Parathyroid adenoma (tissue), 2 donors: Measurements from ENCODE around the gene PDE4D.
A peak's percentile ranks its signal among the peaks of the same experiment; 100 is the strongest.

Experiments
- H2AFZ ChIP-seq: fragments of 300-600 bp; sonication (generic); one replicate; pipeline ENCODE4 v1.7.0; 2017; ENCODE audit warnings: antibody characterized with exemption, mild to moderate bottlenecking
- H3K27ac ChIP-seq: fragments of 300-600 bp; sonication (generic); one replicate; pipeline ENCODE4 v1.7.0; 2017
- H3K27me3 ChIP-seq: fragments of 300-600 bp; sonication (generic); one replicate; pipeline ENCODE4 v1.7.0; 2017; ENCODE audit warnings: low read length; ENCODE audit not compliant: control insufficient read depth, insufficient read depth
- H3K36me3 ChIP-seq: fragments of 300-600 bp; sonication (generic); one replicate; pipeline ENCODE4 v1.7.0; 2017; ENCODE audit warnings: low read length; ENCODE audit not compliant: control insufficient read depth, insufficient read depth
- H3K4me1 ChIP-seq: fragments of 300-600 bp; sonication (generic); one replicate; pipeline ENCODE4 v1.7.0; 2017; ENCODE audit warnings: control low read depth
- H3K4me2 ChIP-seq: fragments of 300-600 bp; sonication (generic); one replicate; pipeline ENCODE4 v1.7.0; 2017; ENCODE audit warnings: low read length
- H3K4me3 ChIP-seq: fragments of 300-600 bp; sonication (generic); one replicate; pipeline ENCODE4 v1.7.0; 2017; ENCODE audit warnings: low read depth, low read length
- H3K79me2 ChIP-seq: fragments of 300-600 bp; sonication (generic); one replicate; pipeline ENCODE4 v1.7.0; 2017; ENCODE audit warnings: control low read depth
- H3K9ac ChIP-seq: fragments of 300-600 bp; sonication (generic); one replicate; pipeline ENCODE4 v1.7.0; 2017; ENCODE audit warnings: mild to moderate bottlenecking
- H3K9me3 ChIP-seq: fragments of 300-600 bp; sonication (generic); one replicate; pipeline ENCODE4 v1.7.0; 2017; ENCODE audit warnings: low read length; ENCODE audit not compliant: control insufficient read depth
- TF ChIP-seq, protein P1 (sequence below): fragments of 300-600 bp; sonication (generic); IDR thresholded peaks from one replicate; pipeline ENCODE4 v1.7.0; 2017; ENCODE audit warnings: antibody characterized with exemption, mild to moderate bottlenecking
- donor health status: primary hyperparathyroidism.

The PDE4D gene

DNA sequence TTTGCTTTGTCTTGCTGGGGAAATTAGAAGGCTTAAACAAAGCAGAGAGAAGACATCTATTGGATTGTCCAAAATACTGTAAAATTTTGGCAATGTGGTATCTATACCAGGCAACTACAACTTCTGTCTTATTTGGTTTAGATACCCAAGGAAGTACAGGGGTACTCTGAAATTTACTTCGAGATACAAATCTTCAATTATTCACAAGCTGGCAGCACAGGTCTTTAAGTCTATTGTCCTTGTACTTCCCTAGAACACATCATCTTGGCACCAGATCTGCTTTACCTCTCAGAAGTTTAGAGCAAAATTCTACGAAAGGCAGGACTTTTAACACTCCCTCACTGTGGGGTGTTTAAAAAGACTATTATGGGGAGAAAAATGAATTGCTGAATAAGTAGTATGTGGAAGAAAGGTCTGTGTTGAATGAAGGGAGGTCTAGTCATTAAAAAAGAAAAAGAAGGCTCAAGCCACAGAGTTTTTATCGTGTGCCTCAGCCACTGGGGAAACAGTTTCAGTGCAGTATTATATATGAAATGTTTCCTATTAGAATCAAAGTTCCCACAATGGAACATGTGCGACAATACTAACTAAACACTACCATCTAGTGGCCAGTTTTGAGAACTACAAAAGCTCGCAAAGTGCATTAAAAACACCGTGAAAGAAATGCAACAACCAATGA lies 93.7 kb downstream of the PDE4D start:
- TF ChIP-seq, protein P1, sequence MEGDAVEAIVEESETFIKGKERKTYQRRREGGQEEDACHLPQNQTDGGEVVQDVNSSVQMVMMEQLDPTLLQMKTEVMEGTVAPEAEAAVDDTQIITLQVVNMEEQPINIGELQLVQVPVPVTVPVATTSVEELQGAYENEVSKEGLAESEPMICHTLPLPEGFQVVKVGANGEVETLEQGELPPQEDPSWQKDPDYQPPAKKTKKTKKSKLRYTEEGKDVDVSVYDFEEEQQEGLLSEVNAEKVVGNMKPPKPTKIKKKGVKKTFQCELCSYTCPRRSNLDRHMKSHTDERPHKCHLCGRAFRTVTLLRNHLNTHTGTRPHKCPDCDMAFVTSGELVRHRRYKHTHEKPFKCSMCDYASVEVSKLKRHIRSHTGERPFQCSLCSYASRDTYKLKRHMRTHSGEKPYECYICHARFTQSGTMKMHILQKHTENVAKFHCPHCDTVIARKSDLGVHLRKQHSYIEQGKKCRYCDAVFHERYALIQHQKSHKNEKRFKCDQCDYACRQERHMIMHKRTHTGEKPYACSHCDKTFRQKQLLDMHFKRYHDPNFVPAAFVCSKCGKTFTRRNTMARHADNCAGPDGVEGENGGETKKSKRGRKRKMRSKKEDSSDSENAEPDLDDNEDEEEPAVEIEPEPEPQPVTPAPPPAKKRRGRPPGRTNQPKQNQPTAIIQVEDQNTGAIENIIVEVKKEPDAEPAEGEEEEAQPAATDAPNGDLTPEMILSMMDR: peak; percentile 73
- no peak overlapping the region for H3K27ac ChIP-seq
- no peak overlapping the region for H3K4me2 ChIP-seq
- H3K9ac ChIP-seq: no peak overlapping the region
- no peak overlapping the region for H3K4me3 ChIP-seq
- H2AFZ ChIP-seq: no peak overlapping the region
- H3K27me3 ChIP-seq: no peaks in the 10 kb centered on the region
- no peaks in the 10 kb centered on the region for H3K9me3 ChIP-seq
- H3K4me1 ChIP-seq: no peaks in the 10 kb centered on the region
- H3K36me3 ChIP-seq: no peaks in the 10 kb centered on the region
- no peaks in the 10 kb centered on the region for H3K79me2 ChIP-seq

DNA sequence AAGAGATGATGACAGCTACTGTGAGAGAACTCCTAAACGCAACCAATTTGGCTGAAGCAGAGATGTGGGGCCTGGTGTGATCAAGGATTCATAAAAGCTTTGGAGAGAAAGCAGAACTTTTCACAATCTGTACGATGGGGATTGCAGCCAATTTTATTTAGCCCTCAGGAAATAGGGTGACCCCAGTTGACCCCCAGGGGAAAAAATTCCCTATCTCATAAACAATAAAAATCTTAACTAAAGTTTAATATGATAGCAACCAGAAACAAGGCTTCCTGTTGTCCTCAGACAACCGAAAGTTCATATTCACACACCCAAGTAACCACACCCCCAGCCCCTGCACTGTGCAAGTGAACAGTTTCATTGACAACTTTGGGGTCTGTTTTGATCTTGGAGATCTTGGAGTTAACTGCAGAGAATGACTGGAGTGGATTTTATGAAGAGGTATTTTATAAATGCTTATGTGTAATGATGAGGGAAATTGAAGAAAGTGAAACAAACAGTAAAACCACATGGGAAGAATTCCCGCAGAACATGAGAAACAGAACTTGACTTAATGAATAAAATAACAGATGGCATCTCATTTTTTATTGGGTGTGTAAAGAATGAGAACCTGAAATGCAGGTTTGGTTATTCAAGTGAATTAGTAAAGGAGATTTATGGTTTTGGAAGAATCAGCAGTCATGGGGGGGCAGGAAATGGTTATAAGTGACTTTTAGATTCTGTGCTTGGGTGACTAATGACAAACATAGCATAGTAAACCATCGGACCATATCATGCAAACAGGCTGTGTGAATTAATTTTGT lies 94.5 kb downstream of the PDE4D start:
- TF ChIP-seq, protein P1: no peak
- H3K4me3 ChIP-seq: no peak overlapping the region
- no peaks in the 10 kb centered on the region for H3K9me3 ChIP-seq
- no peak overlapping the region for H2AFZ ChIP-seq
- no peaks in the 10 kb centered on the region for H3K4me1 ChIP-seq
- H3K9ac ChIP-seq: no peak overlapping the region
- no peak overlapping the region for H3K27ac ChIP-seq
- no peaks in the 10 kb centered on the region for H3K27me3 ChIP-seq
- no peaks in the 10 kb centered on the region for H3K79me2 ChIP-seq
- H3K4me2 ChIP-seq: peak overlapping the region; percentile 6
- no peaks in the 10 kb centered on the region for H3K36me3 ChIP-seq

DNA sequence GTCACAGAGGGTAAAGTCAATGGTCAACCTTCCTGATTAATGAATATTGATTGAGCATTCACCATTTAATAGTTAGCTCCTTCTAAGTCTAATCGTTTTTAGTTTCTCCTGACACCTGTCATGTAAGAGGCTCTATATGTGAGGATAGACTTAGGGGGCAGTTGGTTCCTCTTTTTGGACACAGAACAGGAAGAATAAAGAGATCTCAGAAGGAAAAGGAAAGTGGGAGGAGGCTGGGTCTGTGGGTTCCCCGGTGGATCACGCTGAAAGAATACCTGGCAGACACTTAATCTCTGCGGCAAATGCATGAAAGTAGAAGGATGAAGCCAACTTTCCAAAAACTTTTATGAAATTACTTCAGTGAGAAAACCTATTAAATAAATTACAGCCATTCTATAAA lies 98.4 kb downstream of the PDE4D start:
- TF ChIP-seq, protein P1: no peak

DNA sequence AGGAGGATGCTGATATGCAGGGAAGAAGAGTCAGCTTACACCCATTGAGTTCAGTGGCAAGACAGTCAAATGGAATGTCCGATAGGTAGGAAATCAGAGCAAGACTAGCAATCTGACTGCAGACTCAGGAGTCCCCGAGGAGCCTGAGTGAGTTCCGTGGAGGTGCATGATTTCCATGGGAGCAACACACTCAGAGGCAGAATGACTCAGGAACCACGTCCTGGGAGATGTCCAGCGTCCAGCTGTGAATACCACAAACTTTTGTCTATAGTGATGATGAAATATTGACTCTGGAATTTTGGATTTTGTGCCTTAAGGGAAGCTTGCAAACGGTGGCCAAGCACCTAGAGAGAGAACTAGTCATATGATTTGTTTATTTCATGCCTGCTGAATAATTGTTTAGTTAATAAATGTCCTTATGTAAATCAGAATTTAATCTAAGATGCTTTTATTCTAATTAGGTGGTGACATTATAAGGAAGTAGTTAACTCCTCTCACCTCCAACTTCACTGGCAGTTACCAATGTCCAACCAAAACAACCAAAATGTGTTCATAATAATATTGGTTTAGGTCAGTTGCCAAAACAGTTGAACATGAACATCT lies 100.4 kb downstream of the PDE4D start:
- H3K4me2 ChIP-seq: no peak overlapping the region
- H3K4me3 ChIP-seq: no peak overlapping the region
- no peaks in the 10 kb centered on the region for H3K27me3 ChIP-seq
- no peak overlapping the region for H2AFZ ChIP-seq
- H3K4me1 ChIP-seq: no peaks in the 10 kb centered on the region
- no peaks in the 10 kb centered on the region for H3K36me3 ChIP-seq
- no peaks in the 10 kb centered on the region for H3K9me3 ChIP-seq
- TF ChIP-seq, protein P1: no peak
- H3K27ac ChIP-seq: no peak overlapping the region
- no peaks in the 10 kb centered on the region for H3K79me2 ChIP-seq
- no peak overlapping the region for H3K9ac ChIP-seq

More for the DNA sequence above, 98.4 kb downstream of the PDE4D start:
- Histone ChIP-seq H3K79me2 (no peaks in the 10 kb centered on the region), H3K9me3 (no peaks in the 10 kb centered on the region), H3K27me3 (no peaks in the 10 kb centered on the region), H3K36me3 (no peaks in the 10 kb centered on the region), H3K4me3 (no peak overlapping the region), H2AFZ (no peak overlapping the region), H3K4me1 (no peaks in the 10 kb centered on the region), H3K27ac (no peak overlapping the region), H3K4me2 (no peak overlapping the region), H3K9ac (no peak overlapping the region)
